GM19455 (cell line): ENCODE measurements around the gene SNRNP70.
A peak's percentile ranks its signal among the peaks of the same experiment; 100 is the strongest.
"Not testable (repeated sequence)": the region's sequence is repeated elsewhere in the genome, so short reads cannot be mapped to it uniquely, and the experiment has no call there.

Experiments
- ATAC-seq: cut with Tn5 transposase; IDR thresholded peaks from one replicate; pipeline ENCODE4 v1.9.1; 2021; ENCODE audit not compliant: unreplicated experiment

SNRNP70 gene, protein sequence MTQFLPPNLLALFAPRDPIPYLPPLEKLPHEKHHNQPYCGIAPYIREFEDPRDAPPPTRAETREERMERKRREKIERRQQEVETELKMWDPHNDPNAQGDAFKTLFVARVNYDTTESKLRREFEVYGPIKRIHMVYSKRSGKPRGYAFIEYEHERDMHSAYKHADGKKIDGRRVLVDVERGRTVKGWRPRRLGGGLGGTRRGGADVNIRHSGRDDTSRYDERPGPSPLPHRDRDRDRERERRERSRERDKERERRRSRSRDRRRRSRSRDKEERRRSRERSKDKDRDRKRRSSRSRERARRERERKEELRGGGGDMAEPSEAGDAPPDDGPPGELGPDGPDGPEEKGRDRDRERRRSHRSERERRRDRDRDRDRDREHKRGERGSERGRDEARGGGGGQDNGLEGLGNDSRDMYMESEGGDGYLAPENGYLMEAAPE

DNA sequence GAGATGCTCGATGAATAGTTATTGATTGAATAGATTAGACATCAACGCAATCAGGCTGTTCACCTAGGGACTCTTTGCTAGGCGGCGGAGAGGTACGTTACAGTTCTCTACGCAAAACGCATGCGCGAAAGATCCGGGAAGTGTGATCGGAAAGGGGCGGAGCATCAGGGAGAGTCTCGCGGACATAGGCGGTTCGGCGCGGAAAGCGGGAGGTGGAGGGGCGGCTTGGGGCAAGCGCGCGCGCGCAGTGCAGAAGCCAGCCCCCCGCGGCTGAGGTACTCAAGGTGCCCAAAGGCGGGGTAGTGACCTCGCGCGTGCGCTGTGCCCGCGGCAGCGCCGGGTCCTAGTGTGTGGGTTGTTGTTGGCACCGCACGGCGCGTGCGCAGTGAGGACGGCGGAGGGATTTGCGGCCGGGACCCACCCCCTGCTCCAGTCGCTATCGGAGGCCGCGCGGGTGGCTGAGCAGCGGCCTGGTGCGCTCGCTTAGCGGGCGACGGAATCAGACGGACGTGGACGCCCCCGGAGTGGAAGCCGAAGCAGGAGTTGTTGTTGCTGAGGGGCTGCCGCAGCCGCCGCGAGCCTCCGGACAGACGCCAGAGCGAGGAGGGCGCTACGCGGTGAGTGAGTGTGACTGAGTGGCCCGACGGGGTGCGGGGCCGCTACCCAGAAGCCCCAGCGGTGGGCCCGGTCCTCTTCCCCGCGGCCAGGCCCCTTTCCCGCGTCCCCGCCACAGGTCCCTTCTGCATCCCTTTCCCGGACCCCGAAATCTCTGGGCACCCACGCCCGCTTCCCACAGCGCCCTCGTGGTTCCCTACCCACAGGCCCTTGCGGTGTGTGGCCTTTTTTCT, at the start of gene SNRNP70:
SNRNP70 (plus strand) TSS at position 432 of the 848 bp plus-strand sequence. CDS start 964 bp downstream, outside the sequence.
- ATAC-seq = peak; percentile 83

DNA sequence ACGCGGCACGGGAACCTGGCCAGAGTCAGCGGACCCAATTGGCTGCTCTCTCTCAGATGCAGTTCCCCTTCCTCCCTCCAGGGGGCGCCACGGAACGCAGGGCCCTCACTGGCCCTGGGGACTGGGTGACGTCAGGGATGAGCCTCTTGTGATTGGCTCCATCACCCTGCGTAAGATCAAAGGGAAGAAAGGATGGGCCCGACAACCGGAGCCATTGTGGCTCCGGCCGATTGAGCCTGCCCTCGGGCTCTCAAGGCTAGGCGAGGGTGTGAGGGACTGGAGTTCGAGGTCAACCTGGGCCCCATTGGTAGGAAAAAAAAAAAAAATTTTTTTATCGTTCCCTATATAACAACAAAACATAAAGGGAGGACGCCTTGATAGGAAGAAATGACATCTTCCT, 48.4 kb upstream of the SNRNP70 start, which contains the start of gene CGB1:
CGB1 (minus strand) TSS at position 81 of the 400 bp plus-strand sequence. CDS start 184 bp downstream, outside the sequence.
- not testable (repeated sequence) for ATAC-seq

DNA sequence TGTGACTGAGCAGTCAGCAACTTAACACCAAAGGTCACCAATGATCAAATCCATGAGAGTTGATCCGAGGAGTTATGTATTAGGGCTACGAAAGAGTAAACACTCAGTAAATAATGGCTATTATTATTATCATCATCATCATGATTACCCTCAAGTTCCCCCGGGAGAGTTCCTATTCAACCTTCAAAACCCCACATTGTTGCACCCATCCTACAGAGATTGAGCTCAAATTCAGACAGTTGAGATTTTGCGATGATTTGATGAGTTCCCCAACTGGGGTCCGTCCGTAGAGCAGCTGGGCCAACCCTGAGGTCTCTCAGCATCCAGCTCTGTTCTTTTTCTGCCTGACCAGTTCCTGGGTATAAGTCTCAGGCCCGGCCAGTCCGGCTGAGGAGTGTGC, 47.1 kb upstream of the SNRNP70 start:
- not testable (repeated sequence) for ATAC-seq

DNA sequence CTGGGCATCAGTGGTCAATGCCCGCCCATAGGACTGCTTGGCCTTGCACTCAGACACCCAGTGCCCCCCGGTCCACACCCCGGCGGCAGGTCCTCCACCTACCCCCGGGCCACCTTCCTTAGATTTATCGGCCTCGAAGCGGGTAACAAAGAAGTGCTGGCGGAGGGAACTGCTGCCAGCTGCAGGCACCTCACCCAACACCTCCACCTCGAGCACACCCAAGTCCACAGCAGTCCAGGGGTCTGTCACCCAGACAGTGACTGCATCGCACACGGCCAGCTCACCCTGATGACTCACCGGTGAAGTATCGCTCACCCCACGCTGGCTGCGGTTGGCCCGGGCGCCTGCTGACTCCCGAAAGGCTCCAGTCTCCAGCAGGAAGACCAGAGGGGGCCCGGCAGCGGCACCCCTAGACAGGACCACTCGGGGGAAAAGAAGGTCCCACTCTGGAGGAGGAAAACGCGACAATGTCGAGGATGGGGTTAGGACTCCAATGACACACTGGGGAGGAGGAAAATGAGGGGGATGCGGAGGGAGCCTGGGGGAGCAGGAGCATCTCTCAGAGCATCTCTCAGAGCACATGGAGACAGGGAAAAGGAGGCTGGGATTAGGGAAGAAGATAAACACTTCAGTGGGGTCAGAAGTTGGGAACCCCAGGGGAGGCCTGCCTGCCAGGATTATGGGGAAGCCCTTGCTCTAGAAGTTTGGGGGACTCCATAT, 46.5 kb upstream of the SNRNP70 start:
- ATAC-seq = not testable (repeated sequence)

DNA sequence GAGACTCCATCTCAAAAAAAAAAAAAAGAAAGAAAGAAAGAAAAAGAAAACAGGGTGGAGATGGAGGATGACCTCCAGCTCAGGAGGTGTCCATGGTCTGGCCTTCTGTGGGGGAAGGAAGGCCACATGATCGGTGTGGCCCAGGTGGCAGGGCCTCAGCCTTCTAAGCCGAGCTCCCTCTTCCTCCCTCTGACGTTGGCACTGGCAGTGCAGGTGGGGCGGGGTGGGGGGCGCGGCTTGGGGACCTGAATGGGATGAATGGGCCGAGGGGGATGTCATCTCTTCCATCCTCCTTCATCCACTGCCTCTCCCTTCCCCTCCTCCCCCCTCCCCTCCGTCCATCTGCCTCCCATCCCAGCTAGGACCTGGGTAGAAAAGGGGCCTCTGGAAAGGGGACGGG, 45.5 kb upstream of the SNRNP70 start:
- ATAC-seq = not testable (repeated sequence)

DNA sequence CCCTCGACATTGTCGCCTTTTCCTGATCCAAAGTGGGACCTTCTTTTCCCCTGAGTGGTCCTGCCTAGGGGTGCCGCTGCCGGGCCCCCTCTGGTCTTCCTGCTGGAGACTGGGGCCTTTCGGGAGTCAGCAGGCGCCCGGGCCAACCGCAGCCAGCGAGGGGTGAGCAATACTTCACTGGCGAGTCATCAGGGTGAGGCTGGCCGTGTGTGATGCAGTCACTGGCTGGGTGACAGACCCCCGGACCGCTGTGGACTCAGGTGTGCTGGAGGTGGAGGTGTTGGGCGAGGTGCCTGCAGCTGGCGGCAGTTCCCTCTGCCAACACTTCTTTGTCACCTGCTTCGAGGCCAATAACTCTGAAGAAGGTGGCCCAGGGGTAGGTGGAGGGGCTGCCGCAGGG, 43.1 kb upstream of the SNRNP70 start:
- ATAC-seq = no peak

DNA sequence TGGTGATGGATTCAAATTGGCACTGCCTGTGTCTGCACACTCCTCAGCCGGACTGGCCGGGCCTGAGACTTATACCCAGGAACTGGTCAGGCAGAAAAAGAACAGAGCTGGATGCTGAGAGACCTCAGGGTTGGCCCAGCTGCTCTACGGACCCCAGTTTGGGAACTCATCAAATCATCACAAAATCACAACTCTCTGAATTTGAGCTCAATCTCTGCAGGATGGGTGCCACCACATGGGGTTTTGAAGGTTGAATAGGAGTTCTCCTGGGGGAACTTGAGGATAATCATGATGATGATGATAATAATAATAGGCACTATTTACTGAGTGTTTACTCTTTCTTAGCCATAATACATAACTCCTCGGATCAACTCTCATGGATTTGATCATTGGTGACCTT, 42.6 kb upstream of the SNRNP70 start:
- not testable (repeated sequence) for ATAC-seq

DNA sequence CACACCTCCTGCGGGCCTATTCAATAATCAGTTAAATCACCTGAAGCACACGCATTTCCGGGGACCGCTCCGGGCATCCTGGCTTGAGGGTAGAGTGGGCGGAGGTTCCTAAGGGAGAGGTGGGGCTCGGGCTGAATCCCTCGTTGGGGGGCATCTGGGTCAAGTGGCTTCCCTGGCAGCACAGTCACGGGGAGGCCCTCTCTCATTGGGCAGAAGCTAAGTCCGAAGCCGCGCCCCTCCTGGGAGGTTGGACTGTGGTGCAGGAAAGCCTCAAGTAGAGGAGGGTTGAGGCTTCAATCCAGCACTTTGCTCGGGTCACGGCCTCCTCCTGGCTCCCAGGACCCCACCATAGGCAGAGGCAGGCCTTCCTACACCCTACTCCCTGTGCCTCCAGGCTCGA, 41.7 kb upstream of the SNRNP70 start, which contains the start of gene CGB5:
CGB5 (plus strand) TSS at position 301 of the 400 bp plus-strand sequence. CDS start 362 bp downstream, outside the sequence.
- ATAC-seq = not testable (repeated sequence)

DNA sequence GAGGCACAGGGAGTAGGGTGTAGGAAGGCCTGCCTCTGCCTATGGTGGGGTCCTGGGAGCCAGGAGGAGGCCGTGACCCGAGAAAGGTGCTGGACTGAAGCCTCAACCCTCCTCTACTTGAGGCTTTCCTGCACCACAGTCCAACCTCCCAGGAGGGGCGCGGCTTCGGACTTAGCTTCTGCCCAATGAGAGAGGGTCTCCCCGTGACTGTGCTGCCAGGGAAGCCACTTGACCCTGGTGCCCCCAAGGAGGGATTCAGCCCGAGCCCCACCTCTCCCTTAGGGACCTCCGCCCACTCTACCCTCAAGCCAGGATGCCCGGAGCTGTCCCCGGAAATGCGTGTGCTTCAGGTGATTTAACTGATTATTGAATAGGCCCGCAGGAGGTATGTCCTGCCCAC, 36.2 kb upstream of the SNRNP70 start, which contains the start of gene CGB8:
CGB8 (minus strand) TSS at position 101 of the 400 bp plus-strand sequence. CDS start 372 bp downstream, outside the sequence.
- not testable (repeated sequence) for ATAC-seq

DNA sequence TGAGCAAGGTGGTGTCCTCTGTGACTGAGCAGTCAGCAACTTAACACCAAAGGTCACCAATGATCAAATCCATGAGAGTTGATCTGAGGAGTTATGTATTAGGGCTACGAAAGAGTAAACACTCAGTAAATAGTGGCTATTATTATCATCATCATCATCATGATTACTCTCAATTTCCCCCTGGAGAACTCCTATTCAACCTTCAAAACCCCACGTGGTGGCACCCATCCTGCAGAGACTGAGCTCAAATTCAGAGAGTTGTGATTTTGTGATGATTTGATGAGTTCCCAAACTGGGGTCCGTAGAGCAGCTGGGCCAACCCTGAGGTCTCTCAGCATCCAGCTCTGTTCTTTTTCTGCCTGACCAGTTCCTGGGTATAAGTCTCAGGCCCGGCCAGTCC, 35.4 kb upstream of the SNRNP70 start:
- not testable (repeated sequence) for ATAC-seq

DNA sequence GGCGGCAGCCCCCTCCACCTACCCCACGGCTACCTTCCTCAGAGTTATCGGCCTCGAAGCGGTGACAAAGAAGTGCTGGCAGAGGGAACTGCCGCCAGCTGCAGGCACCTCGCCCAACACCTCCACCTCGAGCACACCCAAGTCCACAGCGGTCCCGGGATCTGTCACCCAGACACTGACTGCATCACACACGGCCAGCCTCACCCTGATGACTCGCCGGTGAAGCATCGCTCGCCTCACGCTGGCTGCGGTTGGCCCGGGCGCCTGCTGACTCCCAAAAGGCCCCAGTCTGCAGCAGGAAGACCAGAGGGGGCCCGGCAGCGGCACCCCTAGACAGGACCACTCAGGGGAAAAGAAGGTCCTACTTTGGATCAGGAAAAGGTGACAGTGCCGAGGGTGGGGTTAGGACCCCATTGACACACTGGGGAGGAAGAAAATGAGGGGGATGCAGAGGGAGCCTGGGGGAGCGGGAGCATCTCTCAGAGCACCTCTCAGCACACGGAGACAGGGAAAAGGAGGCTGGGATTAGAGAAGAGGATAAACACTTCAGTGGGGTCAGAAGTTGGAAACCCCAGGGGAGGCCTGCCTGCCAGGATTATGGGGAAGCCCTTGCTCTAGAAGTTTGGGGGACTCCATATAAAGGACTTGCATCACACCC, 34.7 kb upstream of the SNRNP70 start:
- not testable (repeated sequence) for ATAC-seq

DNA sequence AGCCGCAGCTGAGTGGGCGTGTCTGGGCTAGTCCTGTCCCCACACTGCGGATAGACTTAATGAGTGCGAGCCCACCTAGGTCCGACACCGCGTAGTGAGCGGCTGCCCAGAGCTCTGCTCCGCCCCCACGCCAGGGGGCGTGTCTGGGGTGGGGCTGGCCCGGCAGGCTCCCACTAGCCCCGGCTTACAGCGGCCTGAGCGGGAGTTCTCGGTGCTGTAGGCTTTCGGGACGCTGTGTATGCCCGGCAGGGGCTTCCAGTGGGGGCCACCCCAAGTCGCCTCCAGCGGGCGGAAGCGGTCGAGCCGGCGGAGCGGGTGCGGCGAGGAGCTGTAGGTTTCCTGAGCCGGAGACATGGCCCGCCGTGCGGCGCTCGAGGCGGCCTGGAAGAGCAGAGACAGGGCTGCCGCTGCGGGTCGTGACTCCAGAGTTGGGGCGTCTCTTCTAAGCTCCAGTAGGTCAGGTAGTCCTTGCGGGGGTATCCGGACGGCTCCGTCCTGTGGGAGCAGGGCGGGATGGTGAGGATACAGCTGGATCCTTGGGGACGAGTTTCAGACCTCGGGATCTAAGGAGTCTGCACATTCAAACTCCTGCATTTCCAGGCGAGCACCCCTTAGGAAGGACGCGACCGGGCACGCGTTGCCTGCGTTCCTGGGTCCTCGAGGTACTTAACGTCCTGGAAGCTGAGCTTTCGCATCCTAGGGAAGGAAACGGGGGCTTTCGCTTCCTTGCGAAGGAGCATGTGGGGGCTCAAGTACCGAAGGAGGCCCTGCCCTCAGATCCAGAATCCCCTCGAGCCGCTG, 28.9 kb upstream of the SNRNP70 start:
- ATAC-seq = no peak

DNA sequence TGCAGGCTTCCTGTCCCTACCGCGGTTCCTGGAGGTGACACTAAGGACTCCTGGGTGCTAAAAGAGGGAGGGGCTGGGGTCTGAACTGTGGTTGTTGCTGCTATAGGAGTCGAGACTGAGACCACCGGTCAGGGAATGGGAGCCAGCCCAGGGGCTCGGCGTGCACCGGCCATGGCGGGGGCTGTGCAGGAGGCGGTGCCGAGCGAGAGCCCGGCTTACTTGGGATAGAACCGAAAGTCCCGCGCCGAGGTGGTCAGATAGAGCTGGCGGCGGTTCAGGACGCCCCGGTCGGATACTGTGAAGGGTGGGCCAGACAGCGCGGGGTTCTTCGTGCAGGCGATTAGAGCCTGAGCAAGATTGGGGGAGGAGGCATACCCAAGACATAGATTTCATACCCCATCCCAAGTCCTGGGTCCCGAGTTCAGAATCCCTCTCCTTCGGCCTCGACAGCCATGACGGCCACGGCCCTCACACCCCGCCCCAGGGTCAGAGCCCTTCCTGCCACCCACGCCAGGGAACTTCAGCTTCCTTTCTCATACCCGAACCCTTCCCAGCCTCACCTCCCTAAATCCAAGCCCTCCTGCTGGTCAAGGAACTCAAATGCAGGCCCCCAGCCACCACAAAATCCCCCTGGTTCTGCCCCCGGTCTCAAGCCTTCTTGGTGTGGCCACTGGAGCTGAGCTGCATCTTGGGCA, 28.2 kb upstream of the SNRNP70 start:
- not testable (repeated sequence) for ATAC-seq

DNA sequence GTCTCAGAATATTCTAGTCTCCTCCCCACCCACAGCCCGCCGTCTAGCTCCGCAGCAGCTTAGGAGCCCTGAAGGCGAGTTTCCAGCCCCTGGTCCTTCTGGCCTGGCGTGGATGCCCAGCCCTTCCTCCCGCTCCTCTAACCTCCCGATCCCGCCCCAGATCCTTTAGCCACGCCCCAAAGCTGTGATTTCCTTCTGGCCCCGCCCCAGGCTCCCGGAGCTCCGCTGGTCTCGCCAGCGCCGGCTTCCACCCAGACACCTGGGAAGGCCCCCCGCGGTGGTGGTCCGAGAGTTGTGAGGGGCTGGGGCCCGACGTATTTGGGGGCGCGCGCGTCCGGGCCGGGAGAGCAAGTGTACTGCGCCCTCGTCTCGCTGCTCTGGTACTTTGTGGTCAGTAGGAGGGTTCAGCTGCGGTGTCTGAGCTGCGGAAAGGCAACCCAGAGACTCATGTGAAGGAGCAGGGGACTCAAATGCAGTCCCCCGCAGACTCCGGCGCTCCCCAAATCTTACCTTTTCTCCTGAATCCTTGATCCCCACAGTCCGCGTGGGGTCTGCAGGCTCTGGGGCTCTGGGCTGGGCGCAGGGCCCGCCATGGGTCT, 27.5 kb upstream of the SNRNP70 start, which contains the start of gene CGB7:
CGB7 (minus strand) TSS at position 114 of the 599 bp plus-strand sequence. CDS start 2,374 bp downstream, outside the sequence.
- ATAC-seq = no peak

DNA sequence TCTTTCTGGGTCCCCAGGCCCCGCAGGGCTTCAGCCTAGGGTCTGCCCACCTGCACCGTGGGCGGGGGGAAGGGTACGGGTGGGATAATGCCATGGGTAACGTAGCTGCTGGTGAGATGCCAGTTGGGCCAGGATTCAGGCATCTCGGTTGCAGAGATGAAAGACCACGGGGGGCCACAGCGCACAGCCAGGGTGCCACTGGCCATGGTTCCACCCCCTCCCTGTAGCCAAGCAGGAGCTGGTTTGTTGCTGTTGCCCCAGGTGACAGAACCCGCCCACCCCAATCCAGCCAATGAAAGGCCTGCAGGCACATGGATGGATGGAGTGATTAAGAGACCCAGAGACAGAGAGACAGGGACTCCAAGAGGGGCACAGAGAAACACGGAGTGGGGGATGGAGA, 26.7 kb upstream of the SNRNP70 start:
- no peak for ATAC-seq

DNA sequence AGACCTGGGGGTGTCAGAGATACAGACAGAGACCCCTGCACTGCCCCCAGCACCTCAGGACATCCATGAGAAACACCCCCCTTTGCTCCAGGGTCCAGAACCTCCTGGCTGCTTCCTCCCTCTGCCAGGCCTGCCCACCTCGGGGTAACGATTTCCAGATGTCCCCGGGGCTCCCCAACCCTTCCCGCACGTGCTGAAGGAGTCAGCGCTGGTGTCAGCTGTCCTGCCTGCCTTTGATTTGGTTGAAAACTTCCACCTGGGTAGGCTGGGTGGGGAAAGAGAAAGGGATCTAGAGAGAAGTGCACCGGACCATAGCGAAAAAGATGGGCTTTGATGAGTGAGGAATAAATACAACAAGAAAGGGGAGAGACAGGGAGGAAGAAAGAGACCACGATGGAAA, 26.2 kb upstream of the SNRNP70 start:
- no peak for ATAC-seq

DNA sequence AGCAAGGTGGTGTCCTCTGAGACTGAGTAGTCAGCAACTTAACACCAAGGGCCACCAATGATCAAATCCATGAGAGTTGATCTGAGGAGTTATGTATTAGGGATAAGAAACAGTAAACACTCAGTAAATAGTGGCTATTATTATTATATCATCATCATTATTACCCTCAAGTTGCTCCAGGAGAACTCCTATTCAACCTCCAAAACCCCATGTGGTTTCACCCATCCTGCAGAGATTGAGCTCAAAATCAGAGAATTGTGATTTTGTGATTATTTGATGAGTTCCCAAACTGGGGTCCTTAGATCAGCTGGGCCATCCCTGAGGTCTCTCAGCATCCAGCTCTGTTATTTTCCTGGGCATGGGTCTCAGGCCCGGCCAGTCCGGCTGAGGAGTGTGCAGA, 24.3 kb upstream of the SNRNP70 start:
- no peak for ATAC-seq

DNA sequence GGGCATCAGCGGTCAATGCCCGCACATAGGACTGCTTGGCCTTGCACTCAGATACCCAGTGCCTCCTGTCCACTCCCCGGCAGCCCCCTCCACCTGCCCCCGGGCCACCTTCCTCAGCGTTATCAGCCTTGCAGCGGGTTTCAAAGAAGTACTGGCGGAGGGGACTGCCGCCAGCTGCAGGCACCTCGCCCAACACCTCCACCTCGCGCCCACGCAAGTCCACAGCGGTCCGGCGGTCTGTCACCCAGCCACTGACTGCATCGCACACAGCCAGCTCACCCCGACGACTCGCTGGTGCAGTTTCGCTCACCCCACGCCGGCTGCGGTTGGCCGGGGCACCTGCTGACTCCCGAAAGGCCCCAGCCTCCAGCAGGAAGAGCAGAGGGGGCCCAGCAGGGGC, 23.8 kb upstream of the SNRNP70 start:
- no peak for ATAC-seq
